ENCODE data around the gene ZNF429.

DNA sequence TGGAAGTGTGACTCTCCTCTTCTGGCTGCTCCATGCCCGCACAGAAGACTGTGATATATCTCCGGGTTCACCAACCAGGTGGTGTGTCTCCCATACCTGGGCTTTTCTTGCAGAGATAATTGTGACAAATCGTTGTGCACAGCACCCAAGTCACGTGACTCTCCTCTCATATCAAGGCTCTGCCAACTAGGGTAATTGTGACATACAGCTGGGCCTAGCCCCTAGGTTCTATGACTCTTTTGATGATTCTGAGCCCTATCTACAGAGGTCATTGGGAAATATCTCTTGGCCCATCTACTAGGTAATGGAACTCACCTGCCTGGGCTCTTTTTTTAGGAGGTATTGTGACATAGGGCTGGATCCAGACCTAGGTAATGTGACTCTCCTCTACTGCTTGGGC is 89.8 kb downstream of the ZNF429 start:
- TF ChIP-seq, protein P1, sequence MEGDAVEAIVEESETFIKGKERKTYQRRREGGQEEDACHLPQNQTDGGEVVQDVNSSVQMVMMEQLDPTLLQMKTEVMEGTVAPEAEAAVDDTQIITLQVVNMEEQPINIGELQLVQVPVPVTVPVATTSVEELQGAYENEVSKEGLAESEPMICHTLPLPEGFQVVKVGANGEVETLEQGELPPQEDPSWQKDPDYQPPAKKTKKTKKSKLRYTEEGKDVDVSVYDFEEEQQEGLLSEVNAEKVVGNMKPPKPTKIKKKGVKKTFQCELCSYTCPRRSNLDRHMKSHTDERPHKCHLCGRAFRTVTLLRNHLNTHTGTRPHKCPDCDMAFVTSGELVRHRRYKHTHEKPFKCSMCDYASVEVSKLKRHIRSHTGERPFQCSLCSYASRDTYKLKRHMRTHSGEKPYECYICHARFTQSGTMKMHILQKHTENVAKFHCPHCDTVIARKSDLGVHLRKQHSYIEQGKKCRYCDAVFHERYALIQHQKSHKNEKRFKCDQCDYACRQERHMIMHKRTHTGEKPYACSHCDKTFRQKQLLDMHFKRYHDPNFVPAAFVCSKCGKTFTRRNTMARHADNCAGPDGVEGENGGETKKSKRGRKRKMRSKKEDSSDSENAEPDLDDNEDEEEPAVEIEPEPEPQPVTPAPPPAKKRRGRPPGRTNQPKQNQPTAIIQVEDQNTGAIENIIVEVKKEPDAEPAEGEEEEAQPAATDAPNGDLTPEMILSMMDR (IDR thresholded peaks at IDR 0.05): no peak
- TF ChIP-seq POLR2A (IDR thresholded peaks at IDR 0.05) (no peak), EP300 (IDR thresholded peaks at IDR 0.05) (no peak)

Measured in suprapubic skin (tissue), 3 donors.